Measurements from ENCODE around the gene ANTXR1. TPM values are rescaled to one million over a fixed set of nuclear protein-coding genes. Genes with fewer than 3 reads are reported as not detected.

Gene ANTXR1
- total RNA-seq, 1 donor from 2014 or later: 61.1 TPM

GRCh38 chr2:68971591-68972231 is 41.3 kb upstream of the ANTXR1 start:
- no peak for TF ChIP-seq CTCF (conservative IDR thresholded peaks at IDR 0.05)
- H3K27ac Mint-ChIP-seq (ENCODE audit: unreplicated experiment): no peak overlapping the region
- no peaks in the 10 kb centered on the region for H3K36me3 Mint-ChIP-seq (ENCODE audit: low read depth)
- no peak for DNase-seq (ENCODE audit: low read depth, low spot score)
- H3K4me3 Mint-ChIP-seq: no peak overlapping the region
- peaks cover 7% of the 10 kb centered on the region for H3K27me3 Mint-ChIP-seq (ENCODE audit: low read depth)
- no peaks in the 10 kb centered on the region for H3K9me3 Mint-ChIP-seq
- peaks cover 3% of the 10 kb centered on the region for H3K4me1 Mint-ChIP-seq

- no peak for TF ChIP-seq CTCF (conservative IDR thresholded peaks at IDR 0.05)
- Mint-ChIP-seq H3K4me1 (peaks cover 7% of the 10 kb centered on the region), H3K27me3 (ENCODE audit: low read depth) (peaks cover 17% of the 10 kb centered on the region), H3K9me3 (no peaks in the 10 kb centered on the region), H3K4me3 (no peak within 1 kb of the TSS), H3K36me3 (ENCODE audit: low read depth) (no peaks in the 10 kb centered on the region), H3K27ac (ENCODE audit: unreplicated experiment) (no peak within 1 kb of the TSS)
- DNase-seq (ENCODE audit: low read depth, low spot score): no peak
These were observed 38.7 kb upstream of the ANTXR1 start, which contains the start of gene GKN1 for GRCh38 chr2:68974251-68974650. Gene GKN1 (plus strand): TSS chr2:68974636. CDS start chr2:68974678, 42 bp downstream.

GRCh38 chr2:68974946-68975665 is 37.9 kb upstream of the ANTXR1 start:
- no peak for DNase-seq (ENCODE audit: low read depth, low spot score)
- no peak for TF ChIP-seq CTCF (conservative IDR thresholded peaks at IDR 0.05)
- no peak overlapping the region for H3K4me3 Mint-ChIP-seq
- H3K36me3 Mint-ChIP-seq (ENCODE audit: low read depth): no peaks in the 10 kb centered on the region
- H3K27me3 Mint-ChIP-seq (ENCODE audit: low read depth): peaks cover 21% of the 10 kb centered on the region
- no peak overlapping the region for H3K27ac Mint-ChIP-seq (ENCODE audit: unreplicated experiment)
- H3K9me3 Mint-ChIP-seq: no peaks in the 10 kb centered on the region
- H3K4me1 Mint-ChIP-seq: peaks cover 4% of the 10 kb centered on the region

- Mint-ChIP-seq H3K9me3 (no peaks in the 10 kb centered on the region), H3K27ac (ENCODE audit: unreplicated experiment) (no peak overlapping the region), H3K27me3 (ENCODE audit: low read depth) (peaks cover 21% of the 10 kb centered on the region), H3K4me1 (peaks cover 4% of the 10 kb centered on the region), H3K4me3 (no peak overlapping the region), H3K36me3 (ENCODE audit: low read depth) (no peaks in the 10 kb centered on the region)
- DNase-seq (ENCODE audit: low read depth, low spot score): no peak
- no peak for TF ChIP-seq CTCF (conservative IDR thresholded peaks at IDR 0.05)
These were observed 37.1 kb upstream of the ANTXR1 start for GRCh38 chr2:68975844-68976243.

- Mint-ChIP-seq H3K4me1 (peaks cover 4% of the 10 kb centered on the region), H3K9me3 (no peaks in the 10 kb centered on the region), H3K27ac (ENCODE audit: unreplicated experiment) (no peak overlapping the region), H3K27me3 (ENCODE audit: low read depth) (peaks cover 23% of the 10 kb centered on the region), H3K4me3 (no peak overlapping the region), H3K36me3 (ENCODE audit: low read depth) (no peaks in the 10 kb centered on the region)
- no peak for TF ChIP-seq CTCF (conservative IDR thresholded peaks at IDR 0.05)
- no peak for DNase-seq (ENCODE audit: low read depth, low spot score)
These were observed 35.5 kb upstream of the ANTXR1 start for GRCh38 chr2:68977453-68977852.

All from neural crest cell (in vitro differentiated cells).